ENCODE measurements around the gene EQTN. TPM values are rescaled to one million over a fixed set of nuclear protein-coding genes. Genes with fewer than 3 reads are reported as not detected.

Gene EQTN
- total and polyA plus RNA-seq, 10 of the 15 experiments (the other 5 are each of a cell fraction or from before 2014, with no cell fraction given): not detected

DNA sequence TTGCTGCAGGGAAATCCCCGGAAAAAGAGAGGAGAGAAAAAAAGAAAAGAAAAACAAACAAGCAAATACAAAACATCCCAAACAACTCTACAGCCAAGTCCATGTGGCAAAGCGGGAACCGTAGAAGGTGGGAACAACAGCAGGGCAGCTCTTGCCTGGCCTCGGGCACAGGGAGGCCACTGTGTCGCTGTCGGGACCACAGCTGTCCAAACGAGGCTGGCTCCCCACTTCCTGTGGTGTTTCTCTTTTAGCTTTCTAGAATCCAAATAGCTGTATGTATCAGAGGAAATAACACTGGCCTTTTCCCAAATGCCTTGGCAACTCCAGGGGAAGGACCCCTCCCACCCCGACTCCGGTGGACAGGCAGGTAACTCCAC is 41.6 kb upstream of the EQTN start:
- in situ Hi-C loops (cut with MboI): no loop called here
- no peak overlapping the region for H3K9ac ChIP-seq (ENCODE audit: control insufficient read depth, insufficient read depth, low read length)

More for the DNA sequence above, 41.6 kb upstream of the EQTN start:
- Histone ChIP-seq H3K9me3 (replicated peaks; ENCODE audit: control insufficient read depth, insufficient read depth, low read length) (no peaks in the 10 kb centered on the region), H3K4me3 (no peak overlapping the region), H3K79me2 (ENCODE audit: control insufficient read depth, insufficient read depth, low read length) (no peaks in the 10 kb centered on the region), H3K4me1 (ENCODE audit: control insufficient read depth, insufficient read depth, low read length) (no peaks in the 10 kb centered on the region), H3K27ac (ENCODE audit: control insufficient read depth, insufficient read depth) (no peak overlapping the region), H3K36me3 (ENCODE audit: control insufficient read depth in 2 of 2, insufficient read depth in 2 of 2, low read length in 1 of 2) (no peaks in the 10 kb centered on the region), H2AFZ (ENCODE audit: control insufficient read depth, low read depth, low read length) (no peak overlapping the region), H4K20me1 (ENCODE audit: control insufficient read depth, insufficient read depth) (no peaks in the 10 kb centered on the region), H3K27me3 (replicated peaks in 1 of 2; ENCODE audit: control insufficient read depth in 2 of 2, insufficient read depth in 2 of 2, low read length in 1 of 2) (no peaks in the 10 kb centered on the region), H3K4me2 (ENCODE audit: control insufficient read depth, insufficient read depth) (no peak overlapping the region)
- DNase-seq (ENCODE audit: low read depth, low spot score) (no peak), ATAC-seq (no peak), FAIRE-seq (no peak)
- CTCF ChIA-PET: interaction anchor here (1.5 kb wide), 1 partner anchor 208 kb away, joined by 9 read pairs; no protein-coding TSS in a partner anchor
- SMC1A ChIA-PET (ENCODE audit: uncharacterized antibody, unreplicated experiment): interaction anchor here (0.7 to 1.9 kb wide), 5 partner anchors 29 to 226 kb away, joined by 3 to 5 read pairs (median 3); partner anchors contain the start of gene MOB3B
- TF ChIP-seq NBN (IDR thresholded peaks at IDR 0.05) (no peak), SMC3 (IDR thresholded peaks at IDR 0.05; ENCODE audit: borderline replicate concordance, low read length) (no peak), YBX1 (IDR thresholded peaks at IDR 0.05) (no peak), TCF7 (IDR thresholded peaks at IDR 0.05; ENCODE audit: borderline replicate concordance) (no peak), NFXL1 (IDR thresholded peaks at IDR 0.05; ENCODE audit: borderline replicate concordance) (no peak), ATF7 (IDR thresholded peaks at IDR 0.05; ENCODE audit: low read depth) (no peak), REST (IDR thresholded peaks at IDR 0.05; ENCODE audit: low read depth, low read length) (no peak), CHD4 (IDR thresholded peaks at IDR 0.05) (no peak), MTA2 (IDR thresholded peaks at IDR 0.05; ENCODE audit: low read depth) (no peak)
- TF ChIP-seq, protein P1, sequence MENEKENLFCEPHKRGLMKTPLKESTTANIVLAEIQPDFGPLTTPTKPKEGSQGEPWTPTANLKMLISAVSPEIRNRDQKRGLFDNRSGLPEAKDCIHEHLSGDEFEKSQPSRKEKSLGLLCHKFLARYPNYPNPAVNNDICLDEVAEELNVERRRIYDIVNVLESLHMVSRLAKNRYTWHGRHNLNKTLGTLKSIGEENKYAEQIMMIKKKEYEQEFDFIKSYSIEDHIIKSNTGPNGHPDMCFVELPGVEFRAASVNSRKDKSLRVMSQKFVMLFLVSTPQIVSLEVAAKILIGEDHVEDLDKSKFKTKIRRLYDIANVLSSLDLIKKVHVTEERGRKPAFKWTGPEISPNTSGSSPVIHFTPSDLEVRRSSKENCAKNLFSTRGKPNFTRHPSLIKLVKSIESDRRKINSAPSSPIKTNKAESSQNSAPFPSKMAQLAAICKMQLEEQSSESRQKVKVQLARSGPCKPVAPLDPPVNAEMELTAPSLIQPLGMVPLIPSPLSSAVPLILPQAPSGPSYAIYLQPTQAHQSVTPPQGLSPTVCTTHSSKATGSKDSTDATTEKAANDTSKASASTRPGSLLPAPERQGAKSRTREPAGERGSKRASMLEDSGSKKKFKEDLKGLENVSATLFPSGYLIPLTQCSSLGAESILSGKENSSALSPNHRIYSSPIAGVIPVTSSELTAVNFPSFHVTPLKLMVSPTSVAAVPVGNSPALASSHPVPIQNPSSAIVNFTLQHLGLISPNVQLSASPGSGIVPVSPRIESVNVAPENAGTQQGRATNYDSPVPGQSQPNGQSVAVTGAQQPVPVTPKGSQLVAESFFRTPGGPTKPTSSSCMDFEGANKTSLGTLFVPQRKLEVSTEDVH (IDR thresholded peaks at IDR 0.05; ENCODE audit: low read depth, partially characterized antibody): no peak
- TF ChIP-seq, protein P2, sequence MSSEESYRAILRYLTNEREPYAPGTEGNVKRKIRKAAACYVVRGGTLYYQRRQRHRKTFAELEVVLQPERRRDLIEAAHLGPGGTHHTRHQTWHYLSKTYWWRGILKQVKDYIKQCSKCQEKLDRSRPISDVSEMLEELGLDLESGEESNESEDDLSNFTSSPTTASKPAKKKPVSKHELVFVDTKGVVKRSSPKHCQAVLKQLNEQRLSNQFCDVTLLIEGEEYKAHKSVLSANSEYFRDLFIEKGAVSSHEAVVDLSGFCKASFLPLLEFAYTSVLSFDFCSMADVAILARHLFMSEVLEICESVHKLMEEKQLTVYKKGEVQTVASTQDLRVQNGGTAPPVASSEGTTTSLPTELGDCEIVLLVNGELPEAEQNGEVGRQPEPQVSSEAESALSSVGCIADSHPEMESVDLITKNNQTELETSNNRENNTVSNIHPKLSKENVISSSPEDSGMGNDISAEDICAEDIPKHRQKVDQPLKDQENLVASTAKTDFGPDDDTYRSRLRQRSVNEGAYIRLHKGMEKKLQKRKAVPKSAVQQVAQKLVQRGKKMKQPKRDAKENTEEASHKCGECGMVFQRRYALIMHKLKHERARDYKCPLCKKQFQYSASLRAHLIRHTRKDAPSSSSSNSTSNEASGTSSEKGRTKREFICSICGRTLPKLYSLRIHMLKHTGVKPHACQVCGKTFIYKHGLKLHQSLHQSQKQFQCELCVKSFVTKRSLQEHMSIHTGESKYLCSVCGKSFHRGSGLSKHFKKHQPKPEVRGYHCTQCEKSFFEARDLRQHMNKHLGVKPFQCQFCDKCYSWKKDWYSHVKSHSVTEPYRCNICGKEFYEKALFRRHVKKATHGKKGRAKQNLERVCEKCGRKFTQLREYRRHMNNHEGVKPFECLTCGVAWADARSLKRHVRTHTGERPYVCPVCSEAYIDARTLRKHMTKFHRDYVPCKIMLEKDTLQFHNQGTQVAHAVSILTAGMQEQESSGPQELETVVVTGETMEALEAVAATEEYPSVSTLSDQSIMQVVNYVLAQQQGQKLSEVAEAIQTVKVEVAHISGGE (CRISPR knock-in tag; IDR thresholded peaks at IDR 0.05): no peak
- POLR2A ChIA-PET: no interaction called here
- BruUV-seq (replicated peaks): no TSS peak
- 64% methylated on average over 9 of the region's 9 CpGs for WGBS (ENCODE audit: insufficient coverage, insufficient replicate concordance, low lambda C conversion rate, missing lambda C conversion rate)
- RAD21 ChIA-PET (ENCODE audit: unreplicated experiment): interaction anchor here (2.5 kb wide), 1 partner anchor 192 kb away, joined by 10 read pairs; the partner anchor contains the start of gene MOB3B
- intact Hi-C loops (cut with micrococcal nuclease; ENCODE audit: unreplicated experiment): loop anchor here (10.0 kb wide), 1 partner anchor 736 kb away; no protein-coding TSS in a partner anchor
